Pancreas (tissue), 10 donors: Measurements from ENCODE around the gene KCNQ5. TPM values are rescaled to one million over a fixed set of nuclear protein-coding genes. Genes with fewer than 3 reads are reported as not detected.

Experiments
- ATAC-seq, 4 donors: fragments of 200-7000 bp; cut with Tn5 transposase; one replicate each; pipeline versions ENCODE4 v1.8.0 to v1.9.1; 2020; ENCODE audit warnings: mild to moderate bottlenecking in 4 of 4, moderate library complexity in 4 of 4
- DNase-seq, 6 donors: peaks; one replicate each; pipeline ENCODE4 v3.0.0-alpha.2; 2020
- FAIRE-seq: peaks from 2 replicates; lab custom pipeline; 2012; peaks lifted over from hg19 to GRCh38; lab: Jason Lieb, UNC
- H3K27ac ChIP-seq, 4 donors: fragments of 200-600 bp; sonication (generic); 1 replicate in 3 of 4; 2 replicates in 1 of 4; pipeline versions ENCODE4 v1.5.0 to v1.8.0; 2020
- H3K27me3 ChIP-seq, 4 donors: fragments of 200-600 bp; one replicate each; pipeline ENCODE4 v1.8.0; 2021
- H3K36me3 ChIP-seq, 3 donors: fragments of 200-600 bp; sonication (generic) in 1 of 3; one replicate each; pipeline versions ENCODE4 v1.5.0 to v1.8.0; 2020 to 2021
- H3K4me1 ChIP-seq, 3 donors: fragments of 200-600 bp; one replicate each; pipeline ENCODE4 v1.8.0; 2021
- H3K4me3 ChIP-seq, 4 donors: fragments of 200-600 bp; sonication (generic) in 2 of 4; one replicate each; pipeline versions ENCODE4 v1.5.0 to v1.8.0; 2020 to 2021
- H3K9me3 ChIP-seq, 4 donors: fragments of 200-600 bp; one replicate each; pipeline ENCODE4 v1.8.0; 2021
- WGBS, 2 donors: extraction: QIAGEN DNeasy Blood & Tissue Kit; methylation state at CpG; one replicate each; pipeline ENCODE4 v1.1.7; 2013; 5-methylcytosine and 5-hydroxymethylcytosine counted together
- intact Hi-C, 3 donors: fragments of 100-400 bp; cut with DNase I; formaldehyde crosslinking; loops; one replicate each; pipeline versions ENCODE4 v1.11.1 to v1.14.2; 2022
- polyA plus RNA-seq, 2 donors: library from polyadenylated mRNA; stranded (reverse); fragments of 200-250 nt; gene quantifications; one replicate each; pipeline ENCODE4 v1.2.3, GENCODE V29; 2013
- total RNA-seq, 6 donors: library from RNA; stranded (reverse); fragmentation: NEBNext Ultra II Directional in 4 of 6; extraction: Animal tissue kit (Norgen Biotek cat#: 25700) in 4 of 6; gene quantifications; one replicate each; pipeline versions ENCODE4 v1.2.1 to v1.2.4, GENCODE V29; 2021 to 2023
- TF ChIP-seq, protein P1 (sequence below), 4 donors: fragments of 200-600 bp; sonication (generic) in 3 of 4; IDR thresholded peaks; one replicate each; pipeline versions ENCODE4 v1.5.0 to v1.8.0; 2021; ENCODE audit warnings: antibody characterized with exemption in 4 of 4
- donor health status: healthy with polysubstance abuse.
- donor health status: DM: no; HTN: no; CAD: no; lungs with moderate emphysema.
- donor health status: DM: no; HTN: no; CAD: no.
- donor health status: control.
- donor health status: control.
- donor health status: Bipolar disorder and iron deficiency.
- donor health status: DM: yes; HTN: yes; CAD: no.
- donor health status: DM: no; HTN: no; CAD: no.
- donor health status: DM: no; HTN: no; CAD: no.
- donor health status: DM: yes; HTN: yes; CAD: no.

The KCNQ5 gene
- total and polyA plus RNA-seq, 8 donors = 0.03 to 1.1 (median 0.13) TPM

GRCh38 chr6:73043446-73043845, 421.6 kb downstream of the KCNQ5 start:
- intact Hi-C loops = loop anchor here in 1 of 3 donors (10.0 kb wide), 1 partner anchor 429 kb away; no protein-coding TSS in a partner anchor
- no peak overlapping the region for H3K4me3 ChIP-seq
- H3K36me3 ChIP-seq = no peaks in the 10 kb centered on the region
- no peak for DNase-seq
- 69 to 86% methylated on average over 1 of the region's 1 CpG for WGBS, 2 donors
- H3K27ac ChIP-seq = no peak overlapping the region
- no peaks in the 10 kb centered on the region for H3K4me1 ChIP-seq
- no peaks in the 10 kb centered on the region for H3K27me3 ChIP-seq
- no peaks in the 10 kb centered on the region for H3K9me3 ChIP-seq
- FAIRE-seq = no peak
- no peak for ATAC-seq
- TF ChIP-seq, protein P1, sequence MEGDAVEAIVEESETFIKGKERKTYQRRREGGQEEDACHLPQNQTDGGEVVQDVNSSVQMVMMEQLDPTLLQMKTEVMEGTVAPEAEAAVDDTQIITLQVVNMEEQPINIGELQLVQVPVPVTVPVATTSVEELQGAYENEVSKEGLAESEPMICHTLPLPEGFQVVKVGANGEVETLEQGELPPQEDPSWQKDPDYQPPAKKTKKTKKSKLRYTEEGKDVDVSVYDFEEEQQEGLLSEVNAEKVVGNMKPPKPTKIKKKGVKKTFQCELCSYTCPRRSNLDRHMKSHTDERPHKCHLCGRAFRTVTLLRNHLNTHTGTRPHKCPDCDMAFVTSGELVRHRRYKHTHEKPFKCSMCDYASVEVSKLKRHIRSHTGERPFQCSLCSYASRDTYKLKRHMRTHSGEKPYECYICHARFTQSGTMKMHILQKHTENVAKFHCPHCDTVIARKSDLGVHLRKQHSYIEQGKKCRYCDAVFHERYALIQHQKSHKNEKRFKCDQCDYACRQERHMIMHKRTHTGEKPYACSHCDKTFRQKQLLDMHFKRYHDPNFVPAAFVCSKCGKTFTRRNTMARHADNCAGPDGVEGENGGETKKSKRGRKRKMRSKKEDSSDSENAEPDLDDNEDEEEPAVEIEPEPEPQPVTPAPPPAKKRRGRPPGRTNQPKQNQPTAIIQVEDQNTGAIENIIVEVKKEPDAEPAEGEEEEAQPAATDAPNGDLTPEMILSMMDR (IDR thresholded peaks at IDR 0.05) = no peak

GRCh38 chr6:73045609-73046008, 423.7 kb downstream of the KCNQ5 start:
- TF ChIP-seq, protein P1 (IDR thresholded peaks at IDR 0.05) = no peak
- 79 to 88% methylated on average over 2 of the region's 2 CpGs for WGBS, 2 donors
- no peaks in the 10 kb centered on the region for H3K9me3 ChIP-seq
- no peaks in the 10 kb centered on the region for H3K27me3 ChIP-seq
- H3K4me1 ChIP-seq = no peaks in the 10 kb centered on the region
- no peak overlapping the region for H3K4me3 ChIP-seq
- H3K36me3 ChIP-seq = no peaks in the 10 kb centered on the region
- intact Hi-C loops = loop anchor here in 1 of 3 donors (10.0 kb wide), 1 partner anchor 431 kb away; no protein-coding TSS in a partner anchor
- FAIRE-seq = no peak
- no peak for ATAC-seq
- H3K27ac ChIP-seq = no peak overlapping the region
- DNase-seq = no peak

- WGBS, 2 donors = 15% methylated on average over 2 of the region's 2 CpGs
- FAIRE-seq (no peak), DNase-seq (no peak), ATAC-seq (no peak)
- no peak overlapping the region for H3K4me3 ChIP-seq
- intact Hi-C loops = loop anchor here in 1 of 3 donors (10.0 kb wide), 1 partner anchor 433 kb away; no protein-coding TSS in a partner anchor
- H3K36me3 ChIP-seq = no peaks in the 10 kb centered on the region
- no peaks in the 10 kb centered on the region for H3K9me3 ChIP-seq
- TF ChIP-seq, protein P1 (IDR thresholded peaks at IDR 0.05) = no peak
- no peaks in the 10 kb centered on the region for H3K27me3 ChIP-seq
- H3K4me1 ChIP-seq = no peaks in the 10 kb centered on the region
- no peak overlapping the region for H3K27ac ChIP-seq
Measured at GRCh38 chr6:73047801-73048200, 425.9 kb downstream of the KCNQ5 start.

DNA sequence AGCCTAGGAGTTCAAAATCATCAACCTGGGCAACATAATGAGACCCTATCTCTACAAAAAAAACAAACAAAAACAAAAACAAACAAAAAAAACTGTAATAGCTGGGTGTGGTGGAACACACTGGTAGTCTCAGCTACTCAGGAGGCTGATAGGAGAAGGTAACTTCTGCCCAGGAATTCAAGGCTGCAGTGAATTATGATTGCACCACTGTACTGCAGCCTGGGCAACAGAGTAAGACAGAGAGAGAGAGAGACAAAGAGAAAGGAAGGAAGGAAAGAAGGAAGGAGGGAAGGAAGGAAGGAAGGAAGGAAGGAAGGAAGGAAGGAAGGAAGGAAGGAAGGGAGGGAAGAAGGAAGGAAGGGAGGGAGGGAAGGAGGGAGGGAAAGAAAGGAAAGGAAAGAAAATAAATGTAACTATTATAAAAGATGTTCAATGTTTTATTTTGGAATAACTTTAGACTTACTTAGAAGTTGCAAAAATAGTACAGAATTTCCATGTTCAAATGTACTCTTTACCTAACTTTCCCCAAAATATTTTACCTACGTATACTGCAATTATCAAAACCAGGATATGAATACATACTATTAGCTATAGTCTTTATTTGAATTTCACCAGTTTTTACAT, 428.2 kb downstream of the KCNQ5 start:
- no peak for ATAC-seq
- FAIRE-seq = no peak
- no peak for DNase-seq
- Histone ChIP-seq H3K9me3 (no peaks in the 10 kb centered on the region), H3K4me1 (no peaks in the 10 kb centered on the region), H3K27me3 (no peaks in the 10 kb centered on the region), H3K27ac (no peak overlapping the region), H3K4me3 (no peak overlapping the region), H3K36me3 (no peaks in the 10 kb centered on the region)
- WGBS, 2 donors = 90 to 94% methylated on average over 1 of the region's 1 CpG
- intact Hi-C loops = loop anchor here in 1 of 3 donors (10.0 kb wide), 1 partner anchor 435 kb away; no protein-coding TSS in a partner anchor
- TF ChIP-seq, protein P1 (IDR thresholded peaks at IDR 0.05) = no peak

GRCh38 chr6:73050706-73051105, 428.8 kb downstream of the KCNQ5 start:
- intact Hi-C loops = no loop called here
- FAIRE-seq (no peak), ATAC-seq (no peak), DNase-seq (no peak)
- Histone ChIP-seq H3K36me3 (no peaks in the 10 kb centered on the region), H3K9me3 (no peaks in the 10 kb centered on the region), H3K27me3 (no peaks in the 10 kb centered on the region), H3K27ac (no peak overlapping the region), H3K4me3 (no peak overlapping the region), H3K4me1 (no peaks in the 10 kb centered on the region)
- TF ChIP-seq, protein P1 (IDR thresholded peaks at IDR 0.05) = no peak
- 73 to 78% methylated on average over 1 of the region's 1 CpG for WGBS, 2 donors
